HG02623 (cell line): ENCODE data around the gene APLP2.
"Not testable (repeated sequence)": the region's sequence is repeated elsewhere in the genome, so short reads cannot be mapped to it uniquely, and the experiment has no call there.

Experiments
- ATAC-seq: cut with Tn5 transposase; IDR thresholded peaks from one replicate; pipeline ENCODE4 v1.9.1; 2021; ENCODE audit warnings: moderate library complexity; ENCODE audit not compliant: unreplicated experiment

APLP2 gene

DNA sequence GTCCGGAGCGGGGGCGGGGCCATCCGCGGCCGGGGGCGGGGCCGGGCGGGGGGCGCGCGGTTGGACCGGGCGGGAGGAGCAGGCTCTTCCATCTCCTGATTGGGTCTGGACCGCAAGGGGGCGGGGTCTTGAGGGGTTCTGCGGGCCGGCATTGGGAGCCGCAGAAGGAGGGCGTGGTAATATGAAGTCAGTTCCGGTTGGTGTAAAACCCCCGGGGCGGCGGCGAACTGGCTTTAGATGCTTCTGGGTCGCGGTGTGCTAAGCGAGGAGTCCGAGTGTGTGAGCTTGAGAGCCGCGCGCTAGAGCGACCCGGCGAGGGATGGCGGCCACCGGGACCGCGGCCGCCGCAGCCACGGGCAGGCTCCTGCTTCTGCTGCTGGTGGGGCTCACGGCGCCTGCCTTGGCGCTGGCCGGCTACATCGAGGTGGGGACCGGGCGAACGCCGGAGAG is at the start of gene APLP2:
Gene APLP2 (plus strand): TSS at position 236 of the 450 bp plus-strand sequence. CDS start 84 bp downstream, at position 320.
- ATAC-seq = peak; percentile 96

DNA sequence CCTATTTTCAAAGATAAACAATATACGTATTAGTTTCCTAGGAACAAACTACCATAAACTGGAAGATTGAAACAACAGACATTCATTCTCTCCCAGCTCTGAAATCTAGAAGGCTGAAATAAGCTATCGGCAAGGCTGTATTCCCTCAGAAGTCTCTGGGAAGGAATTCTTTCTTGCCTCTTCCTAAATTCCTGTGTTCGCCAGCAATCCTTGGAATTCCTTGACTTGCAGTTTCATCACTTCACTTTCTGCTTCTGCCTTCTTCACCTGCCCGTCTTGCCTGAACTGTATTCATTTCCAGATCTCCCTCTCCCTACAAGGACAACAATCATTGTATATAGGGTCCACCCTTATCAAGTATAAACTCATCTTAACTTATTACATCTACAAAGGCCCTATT is 49.4 kb upstream of the APLP2 start:
- ATAC-seq = no peak

DNA sequence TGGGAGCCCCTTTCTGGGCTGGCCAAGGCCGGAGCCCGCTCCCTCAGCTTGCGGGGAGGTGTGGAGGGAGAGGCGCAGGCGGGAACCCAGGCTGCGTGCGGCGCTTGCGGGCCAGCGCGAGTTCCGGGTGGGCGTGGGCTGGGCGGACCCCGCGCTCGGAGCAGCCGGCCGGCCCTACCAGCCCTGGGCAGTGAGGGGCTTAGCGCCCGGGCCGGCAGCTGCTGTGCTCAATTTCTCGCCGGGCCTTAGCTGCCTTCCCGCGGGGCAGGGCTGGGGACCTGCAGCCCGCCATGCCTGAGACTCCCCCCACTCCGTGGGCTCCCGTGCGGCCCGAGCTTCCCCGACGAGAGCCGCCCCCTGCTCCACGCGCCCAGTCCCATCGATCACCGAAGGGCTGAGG is 48.1 kb upstream of the APLP2 start:
- not testable (repeated sequence) for ATAC-seq

DNA sequence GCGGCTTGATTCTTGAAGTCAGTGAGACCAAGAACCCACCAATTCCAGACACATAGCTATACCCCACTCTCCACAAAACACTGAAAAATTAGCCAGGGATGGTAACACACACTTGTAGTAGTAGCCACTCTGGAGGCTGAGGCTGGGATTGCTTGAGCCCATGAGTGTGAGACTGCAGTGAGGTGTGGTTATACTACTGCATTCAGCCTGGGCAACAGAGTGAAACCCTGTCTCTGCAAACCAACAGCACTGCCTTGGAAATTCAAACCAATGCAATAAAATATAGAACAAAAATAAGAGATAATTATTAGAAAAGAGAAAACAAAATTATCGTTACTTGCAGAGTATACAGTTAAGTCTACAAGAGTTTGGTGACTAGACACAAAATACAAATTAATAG is 46.9 kb upstream of the APLP2 start:
- no peak for ATAC-seq

GRCh38 chr11:130023204-130023603 is 46.5 kb upstream of the APLP2 start:
- ATAC-seq = peak; percentile 86

- ATAC-seq = no peak
Measured at GRCh38 chr11:130024361-130024760, 45.3 kb upstream of the APLP2 start.

DNA sequence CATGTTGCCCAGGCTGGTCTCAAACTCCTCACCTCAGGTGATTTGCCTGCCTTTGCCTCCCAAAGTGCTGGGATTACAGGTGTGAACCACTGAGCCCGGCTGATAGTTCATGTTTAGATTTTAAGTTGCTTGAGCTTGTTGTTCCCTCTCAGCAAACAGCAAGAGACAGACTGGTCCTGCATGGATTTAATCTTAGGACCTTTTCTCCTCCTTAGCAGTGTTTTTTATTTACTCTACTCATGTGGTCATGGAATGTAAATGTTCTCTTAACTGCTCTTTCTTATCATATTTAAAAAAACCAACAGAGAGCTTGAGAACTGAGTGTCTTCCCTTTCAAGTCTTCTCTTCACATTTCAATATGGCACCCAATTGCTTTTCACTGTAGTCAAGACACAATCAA is 44.3 kb upstream of the APLP2 start:
- no peak for ATAC-seq

GRCh38 chr11:130029137-130029536 is 40.6 kb upstream of the APLP2 start:
- ATAC-seq = no peak

GRCh38 chr11:130031056-130031455 is 38.6 kb upstream of the APLP2 start:
- no peak for ATAC-seq

GRCh38 chr11:130031945-130032344 is 37.7 kb upstream of the APLP2 start:
- ATAC-seq = no peak

- ATAC-seq = no peak
Measured at GRCh38 chr11:130032931-130033330, 36.8 kb upstream of the APLP2 start.

DNA sequence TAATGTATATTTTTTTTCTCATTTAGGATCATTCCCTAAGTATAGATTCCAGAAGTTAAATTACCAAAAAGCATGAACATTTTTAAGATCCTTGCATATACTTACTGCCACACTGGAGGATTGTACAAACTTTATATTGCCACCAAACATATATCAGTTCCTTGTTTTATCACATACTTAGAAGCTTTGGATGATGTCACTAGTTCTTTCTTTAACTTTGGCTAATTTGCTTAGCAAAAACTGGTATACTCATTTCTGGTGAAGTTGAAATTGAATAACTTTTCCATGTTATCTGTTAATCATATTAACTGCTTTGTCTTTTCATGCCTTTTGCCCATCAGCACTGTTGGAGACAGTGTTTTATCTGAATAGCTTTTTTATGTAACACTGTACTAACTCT is 35.5 kb upstream of the APLP2 start:
- no peak for ATAC-seq

DNA sequence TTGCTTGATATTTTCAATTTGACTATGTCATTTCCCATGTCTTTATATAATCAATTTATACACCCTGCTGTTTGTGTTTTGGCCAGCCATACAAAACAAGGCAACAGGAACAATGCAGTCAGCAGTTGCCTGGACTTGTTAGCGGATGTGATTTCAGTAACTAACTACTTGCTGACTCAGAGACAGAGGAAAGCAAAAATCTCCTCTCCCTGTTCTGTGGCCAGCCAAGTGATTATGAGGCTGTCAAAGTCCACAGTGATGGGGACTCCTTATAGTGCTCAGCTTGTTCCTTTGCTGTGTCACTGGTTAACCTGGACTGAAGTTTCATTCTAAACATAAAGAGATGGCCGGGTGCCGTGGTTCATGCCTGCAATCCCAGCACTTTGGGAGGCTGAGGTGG is 32.6 kb upstream of the APLP2 start:
- ATAC-seq = no peak

GRCh38 chr11:130037881-130038585 is 31.7 kb upstream of the APLP2 start:
- ATAC-seq = no peak

GRCh38 chr11:130040281-130040940 is 29.3 kb upstream of the APLP2 start:
- ATAC-seq = no peak

DNA sequence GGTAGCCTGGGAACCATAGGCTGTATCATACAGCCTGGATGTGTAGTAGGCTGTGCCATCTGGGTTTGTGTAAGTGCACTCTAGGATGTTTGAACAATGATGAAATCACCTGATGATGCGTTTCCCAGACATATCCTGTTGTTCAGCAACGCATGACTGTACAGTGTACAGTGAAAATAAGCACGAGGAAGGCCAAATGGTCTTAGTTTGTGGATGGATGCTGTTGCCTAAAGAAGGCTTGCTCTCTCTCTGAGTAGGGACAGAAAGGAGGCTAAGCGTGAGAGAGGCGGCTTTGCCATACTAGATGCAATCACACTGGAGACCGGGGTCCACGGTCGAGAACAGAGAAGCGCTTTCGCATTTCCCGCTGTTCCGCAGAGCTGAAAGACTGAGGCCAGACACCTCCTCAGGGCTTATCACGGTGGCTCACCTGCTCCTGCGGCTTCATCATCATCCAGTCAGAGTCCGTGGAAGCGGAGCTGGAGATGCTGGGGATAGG is 27.6 kb upstream of the APLP2 start:
- no peak for ATAC-seq

- ATAC-seq = no peak
Measured at GRCh38 chr11:130043575-130043974, 26.1 kb upstream of the APLP2 start.

DNA sequence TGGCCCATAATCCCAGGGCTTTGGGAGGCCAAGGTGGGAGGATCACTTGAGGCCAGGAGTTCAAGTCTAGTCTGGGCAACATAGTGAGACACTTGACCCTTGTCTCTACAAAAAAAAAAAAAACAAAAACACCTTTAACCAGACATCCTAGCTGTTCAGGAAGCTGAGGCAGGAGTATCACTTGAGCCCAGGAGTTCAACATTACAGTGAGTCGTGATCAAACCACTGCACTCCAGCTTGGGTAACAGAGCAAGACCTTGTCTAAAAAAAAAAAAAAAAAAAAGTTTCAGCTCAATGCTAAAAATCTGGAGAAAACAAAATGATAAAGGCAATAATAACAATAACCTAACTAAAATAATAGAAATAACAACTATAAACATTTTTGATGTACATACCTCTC is 22.6 kb upstream of the APLP2 start:
- no peak for ATAC-seq

GRCh38 chr11:130049328-130049771 is 20.3 kb upstream of the APLP2 start:
- no peak for ATAC-seq

GRCh38 chr11:130050257-130050656 is 19.4 kb upstream of the APLP2 start:
- ATAC-seq = no peak

- ATAC-seq = no peak
Measured at GRCh38 chr11:130051082-130051481, 18.6 kb upstream of the APLP2 start.

DNA sequence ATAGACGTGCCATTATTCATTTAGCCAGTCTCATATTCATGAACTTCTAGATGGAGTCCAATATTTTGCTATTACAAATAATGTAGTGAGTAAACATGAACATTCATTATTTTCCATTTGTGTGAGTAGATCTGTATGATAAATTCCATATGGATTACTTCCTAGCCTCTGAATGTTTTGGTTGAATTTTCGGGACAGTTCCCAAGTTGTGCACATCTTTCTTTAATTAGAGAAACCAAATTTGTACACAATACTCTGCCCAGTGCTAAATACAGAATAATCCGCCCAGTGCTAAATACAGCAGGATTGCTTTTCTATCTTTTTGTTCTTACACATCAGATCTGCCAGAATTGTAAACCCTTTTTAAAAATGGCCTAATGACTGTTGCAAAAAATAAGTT is 17.1 kb upstream of the APLP2 start:
- ATAC-seq = no peak
